GM21723 (cell line): ENCODE results near the gene SPRR3.

Source experiments
- ATAC-seq: cut with Tn5 transposase; IDR thresholded peaks from one replicate; pipeline ENCODE4 v1.9.1; 2021; ENCODE audit warnings: mild to moderate bottlenecking, moderate library complexity; ENCODE audit not compliant: unreplicated experiment

Gene SPRR3, protein sequence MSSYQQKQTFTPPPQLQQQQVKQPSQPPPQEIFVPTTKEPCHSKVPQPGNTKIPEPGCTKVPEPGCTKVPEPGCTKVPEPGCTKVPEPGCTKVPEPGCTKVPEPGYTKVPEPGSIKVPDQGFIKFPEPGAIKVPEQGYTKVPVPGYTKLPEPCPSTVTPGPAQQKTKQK

DNA sequence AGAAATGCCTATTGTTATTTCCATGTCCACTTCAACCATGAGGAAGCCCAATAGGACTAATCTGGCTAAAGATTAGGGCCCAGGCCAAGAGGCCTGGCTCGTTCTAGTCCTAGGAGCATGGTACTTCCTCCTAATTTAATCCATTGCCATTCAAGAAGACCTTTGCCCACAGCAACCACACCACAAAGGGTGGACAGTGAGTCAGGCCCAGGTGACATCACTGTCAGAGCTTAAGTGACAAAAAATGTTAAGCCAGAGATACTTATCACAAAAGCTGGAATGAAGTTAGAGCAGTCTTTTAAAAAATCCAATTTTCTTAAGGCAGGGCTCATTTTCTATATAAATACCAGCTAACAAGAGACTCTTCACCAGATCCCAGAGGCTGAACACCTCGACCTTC lies at the start of gene SPRR3:
TSS of gene SPRR3 (plus strand) at position 368 of the 400 bp plus-strand sequence. CDS start 1,272 bp downstream, outside the sequence.
- no peak for ATAC-seq

DNA sequence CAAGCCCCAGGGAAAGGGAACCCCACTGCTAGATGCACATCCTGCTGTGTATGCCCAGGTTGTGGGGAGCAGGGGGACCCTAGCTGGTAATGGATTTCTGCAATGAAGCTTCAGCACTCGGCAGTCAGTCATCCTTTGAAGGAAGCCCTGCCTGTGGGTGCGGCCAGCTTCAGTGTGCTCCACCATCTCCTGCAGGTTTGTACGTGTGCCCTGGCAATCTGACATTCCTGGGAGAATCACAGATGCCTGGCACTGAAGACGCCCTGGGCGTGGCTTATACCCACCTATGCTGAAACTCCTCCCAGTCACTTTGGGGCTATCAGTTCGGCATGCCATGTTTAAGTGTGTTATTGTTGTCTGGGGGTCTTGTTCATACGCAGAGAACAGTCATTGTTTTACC lies 47.8 kb upstream of the SPRR3 start:
- ATAC-seq, result no peak

DNA sequence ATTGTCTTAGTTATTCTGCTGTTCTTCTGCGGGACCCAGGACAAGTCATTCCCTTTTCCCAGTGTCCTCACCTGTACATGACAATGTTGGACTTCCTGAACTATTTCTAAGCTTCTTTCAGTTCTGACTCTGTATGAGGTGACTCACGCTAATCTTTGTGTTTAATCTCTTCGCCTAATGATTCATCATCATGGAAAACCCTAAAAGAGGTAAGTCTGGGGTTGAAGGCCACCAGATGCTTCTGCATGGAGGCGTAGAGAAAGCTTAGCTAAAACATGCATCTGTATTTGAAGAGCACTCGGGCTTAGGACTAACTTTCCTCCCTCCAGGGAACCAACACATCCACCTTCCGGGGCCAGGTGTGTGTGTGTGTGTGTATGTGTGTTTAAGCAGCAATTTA lies 47.1 kb upstream of the SPRR3 start:
- ATAC-seq, result no peak

DNA sequence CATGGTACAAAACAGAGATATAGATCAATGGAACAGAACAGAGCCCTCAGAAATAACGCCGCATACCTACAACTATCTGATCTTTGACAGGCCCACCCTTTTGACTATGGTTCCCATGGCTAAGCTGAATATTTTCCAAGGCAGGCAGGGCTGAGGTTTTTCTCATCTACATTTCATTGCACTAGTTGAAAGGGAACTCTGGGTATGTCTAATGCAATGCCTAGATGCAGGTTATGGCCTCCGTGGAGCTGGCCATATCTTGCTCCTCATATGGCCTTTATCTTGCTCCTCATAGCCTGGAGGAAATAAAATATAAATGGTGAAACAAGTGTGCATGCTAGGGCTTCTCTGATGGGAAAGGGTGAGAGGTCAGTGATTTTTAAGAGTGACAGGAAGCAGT lies 44.0 kb upstream of the SPRR3 start:
- no peak for ATAC-seq

DNA sequence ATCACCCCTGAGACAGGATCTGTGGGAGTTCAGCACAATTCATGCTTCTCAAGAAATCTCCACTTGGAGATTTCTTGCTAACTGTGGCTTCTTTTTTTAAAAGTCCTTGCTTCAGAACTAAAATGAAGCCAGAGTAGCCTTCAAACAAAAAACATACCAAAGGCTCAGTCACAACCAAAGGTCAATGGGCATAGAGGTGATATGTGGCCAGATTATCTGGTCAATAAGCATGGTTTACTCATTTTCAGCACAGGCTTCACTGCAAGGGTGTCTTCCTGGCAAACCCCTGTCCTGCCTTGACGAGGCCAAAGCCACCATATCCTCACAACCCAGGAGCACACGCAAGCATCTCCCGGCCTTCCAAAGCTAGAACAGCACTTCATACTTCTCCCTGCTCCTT lies 42.3 kb upstream of the SPRR3 start:
- no peak for ATAC-seq

DNA sequence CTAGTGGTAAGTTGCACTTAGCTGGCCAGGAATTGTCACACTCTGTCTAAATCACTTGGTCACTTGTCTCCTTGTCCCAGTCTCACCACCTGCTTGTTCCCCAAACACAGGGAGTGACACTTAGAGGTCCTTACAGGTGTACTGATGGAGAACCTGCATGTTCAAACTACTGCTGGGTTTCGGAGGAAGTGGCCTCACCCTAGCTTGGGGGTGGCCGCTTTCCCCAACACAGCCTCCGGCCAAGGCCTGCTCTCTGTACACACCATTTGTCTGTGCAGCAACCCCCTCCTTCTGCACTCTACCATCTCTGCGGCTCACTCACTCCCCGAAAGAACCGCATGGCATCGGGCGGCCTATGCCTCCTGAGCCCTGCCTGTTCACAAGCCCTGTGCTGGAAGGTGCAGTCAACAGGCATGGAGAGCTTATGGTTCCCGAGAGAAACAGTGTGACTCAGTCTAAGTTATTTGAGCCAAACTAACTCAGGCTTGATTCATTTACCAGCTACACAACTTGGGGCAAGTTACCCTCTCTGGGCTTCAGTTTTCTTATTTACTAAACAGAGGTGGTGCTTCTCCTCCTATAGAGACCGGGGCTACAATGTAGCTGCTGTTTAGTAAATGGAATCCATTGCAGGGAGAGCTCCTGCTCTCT lies 41.6 kb upstream of the SPRR3 start:
- no peak for ATAC-seq

DNA sequence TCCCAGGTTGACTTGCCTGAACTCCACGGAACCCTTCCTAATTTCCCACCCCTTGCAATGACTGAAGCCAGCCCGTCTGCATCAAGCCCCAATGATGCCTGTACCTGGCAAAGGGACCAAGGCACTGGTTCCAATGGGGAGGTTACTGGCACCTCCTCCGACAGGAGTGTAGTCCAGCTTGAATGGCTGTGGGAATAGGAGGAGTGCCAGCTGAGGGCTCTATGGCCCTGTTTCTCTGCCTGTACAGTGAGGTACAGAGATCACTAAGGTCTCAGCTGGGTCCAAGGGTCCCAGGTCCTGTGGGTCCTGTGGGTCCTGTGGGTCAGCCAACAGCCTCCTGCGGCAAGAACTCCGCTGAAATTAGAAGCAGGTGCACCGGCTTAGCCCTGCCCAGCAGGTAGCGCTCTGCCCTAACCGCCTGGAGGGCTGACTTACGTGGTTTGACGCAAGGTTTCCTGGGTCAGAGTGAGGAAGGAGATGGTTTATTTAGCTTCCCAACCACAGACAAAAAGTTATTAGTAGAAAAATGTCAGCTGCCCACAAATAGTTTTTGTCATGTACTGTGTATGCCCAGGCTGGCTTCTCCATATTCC lies 41.0 kb upstream of the SPRR3 start:
- no peak for ATAC-seq

DNA sequence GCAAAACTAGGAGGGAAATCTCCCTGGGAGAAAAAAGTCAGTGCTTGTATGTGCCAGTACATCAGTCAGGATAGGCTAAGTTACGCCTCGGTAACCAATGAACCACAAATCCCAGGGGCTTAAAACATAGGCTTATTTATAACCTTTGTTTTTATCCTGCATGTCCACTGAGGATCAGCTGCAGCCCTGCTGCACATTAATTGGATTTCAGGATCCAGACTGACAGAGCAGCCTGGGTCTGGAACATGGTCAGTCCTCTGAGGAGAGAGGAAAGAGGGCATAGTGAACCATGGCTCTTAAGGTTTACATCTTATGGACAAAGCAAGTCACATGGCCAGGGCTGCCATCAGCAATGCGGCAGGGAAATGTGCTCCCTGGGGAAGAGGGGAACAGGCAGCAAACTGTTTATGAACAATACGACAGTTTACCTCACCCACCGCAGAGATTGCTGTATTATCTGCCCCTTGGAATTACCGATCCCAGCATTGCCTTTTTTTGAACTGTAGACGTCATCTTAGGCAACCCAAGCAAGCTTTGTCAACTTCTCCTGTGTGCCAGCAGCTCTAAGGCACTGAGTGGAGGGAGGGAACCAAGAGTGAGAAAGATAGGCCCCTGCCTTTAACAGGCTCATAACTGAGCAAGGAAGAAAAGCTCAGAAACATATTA lies 40.2 kb upstream of the SPRR3 start:
- ATAC-seq, result no peak

DNA sequence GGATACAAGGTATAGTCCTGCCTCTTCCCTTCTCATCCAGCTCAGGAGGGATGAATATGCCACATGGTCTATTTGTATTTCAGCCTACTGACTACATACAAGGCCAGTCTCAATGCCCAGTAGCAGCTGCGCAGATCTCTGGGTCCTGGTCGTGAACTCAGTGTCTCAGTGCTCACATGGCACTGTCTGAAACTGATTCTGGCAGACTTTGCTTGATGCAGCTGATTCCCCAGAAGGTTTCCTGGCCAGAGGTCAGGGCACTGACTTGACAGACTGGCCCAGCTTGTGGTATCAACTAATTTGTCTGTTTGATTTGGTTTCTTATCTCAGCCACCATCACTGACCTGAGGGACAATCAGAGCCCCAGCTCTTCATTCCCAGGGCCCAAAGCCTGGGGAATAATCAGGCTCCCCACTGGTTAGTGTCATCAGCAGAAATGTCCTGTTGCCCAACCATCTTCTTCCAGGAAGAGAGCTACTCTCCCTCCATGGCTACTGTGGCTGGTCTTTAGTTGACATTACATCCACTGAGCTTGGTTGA lies 38.6 kb upstream of the SPRR3 start:
- ATAC-seq, result no peak

DNA sequence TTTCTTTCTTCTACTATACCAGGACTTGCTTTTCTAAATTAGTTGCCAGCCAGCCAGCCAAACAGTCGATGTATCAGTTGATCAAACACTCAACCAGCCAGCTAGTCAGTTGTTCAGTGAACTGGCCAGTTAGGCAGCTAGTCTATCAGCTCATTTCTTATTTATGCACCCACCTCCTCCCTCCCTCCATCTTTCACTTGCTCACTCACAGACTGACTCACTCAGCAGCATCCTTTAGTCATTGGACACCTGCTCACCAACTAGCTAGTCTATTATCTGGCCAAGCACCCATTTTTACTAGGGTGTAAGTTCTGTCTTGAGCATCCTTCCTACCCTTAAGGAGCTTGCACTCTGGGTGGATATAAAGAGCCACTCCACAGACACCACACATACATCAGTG lies 37.0 kb upstream of the SPRR3 start:
- no peak for ATAC-seq

DNA sequence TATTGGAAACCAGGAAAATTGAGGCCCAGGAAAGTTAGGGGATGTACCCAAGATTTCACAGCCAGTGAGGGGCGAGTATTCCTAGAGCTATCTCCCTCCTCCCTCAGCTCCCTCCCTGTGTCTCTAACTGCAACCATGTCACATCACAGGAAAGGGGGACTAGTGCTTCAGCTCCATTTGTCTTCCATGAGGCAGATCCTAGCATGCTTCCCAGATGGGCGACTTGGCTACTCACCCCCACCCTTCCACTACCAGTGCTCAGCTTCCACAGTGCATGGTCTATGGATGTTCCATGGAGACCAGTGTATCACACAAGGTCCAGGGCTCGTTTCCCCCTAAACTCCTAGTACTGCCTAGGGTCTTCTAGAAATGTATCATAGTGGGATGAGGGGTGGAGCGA lies 35.7 kb upstream of the SPRR3 start:
- ATAC-seq, result no peak

DNA sequence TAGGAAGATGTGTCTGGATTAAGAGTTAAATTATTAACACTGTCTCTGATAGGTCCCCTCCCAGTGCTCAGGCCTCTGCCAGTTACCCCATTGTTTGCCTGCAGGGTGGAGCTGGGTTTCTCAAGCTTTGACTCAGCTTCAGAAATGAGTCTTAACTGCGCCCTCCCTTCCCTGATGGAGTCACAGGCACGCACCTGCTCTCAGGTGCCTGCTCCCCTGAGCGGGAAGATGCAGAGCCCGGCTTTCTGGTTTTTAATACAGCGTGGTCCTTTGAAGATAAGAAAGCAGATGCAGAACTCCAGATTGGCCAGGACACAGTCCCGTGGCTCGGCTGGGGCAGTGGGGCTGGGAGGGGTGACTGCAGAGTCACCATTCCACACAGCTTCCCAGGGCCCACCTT lies 34.3 kb upstream of the SPRR3 start:
- ATAC-seq, result no peak

DNA sequence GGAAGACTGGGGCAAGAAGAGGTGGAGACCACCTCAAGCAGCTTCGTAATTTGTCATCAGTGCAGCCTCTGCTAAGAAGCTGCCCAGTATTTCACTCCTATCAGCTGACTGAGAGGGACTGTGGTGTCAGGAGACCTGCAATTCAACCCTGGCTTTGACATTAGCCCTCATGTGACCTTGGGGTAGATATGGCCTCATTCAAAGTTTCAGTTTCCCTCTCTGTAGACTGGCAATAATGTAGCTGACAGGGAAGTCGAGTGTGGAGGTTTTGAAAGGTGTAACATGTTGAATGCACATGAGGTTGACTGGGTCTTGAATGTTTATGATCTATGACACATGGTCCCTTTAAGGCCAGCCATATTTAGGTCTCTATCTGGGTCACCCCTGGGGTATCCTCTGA lies 33.3 kb upstream of the SPRR3 start:
- peak; percentile 91 for ATAC-seq

DNA sequence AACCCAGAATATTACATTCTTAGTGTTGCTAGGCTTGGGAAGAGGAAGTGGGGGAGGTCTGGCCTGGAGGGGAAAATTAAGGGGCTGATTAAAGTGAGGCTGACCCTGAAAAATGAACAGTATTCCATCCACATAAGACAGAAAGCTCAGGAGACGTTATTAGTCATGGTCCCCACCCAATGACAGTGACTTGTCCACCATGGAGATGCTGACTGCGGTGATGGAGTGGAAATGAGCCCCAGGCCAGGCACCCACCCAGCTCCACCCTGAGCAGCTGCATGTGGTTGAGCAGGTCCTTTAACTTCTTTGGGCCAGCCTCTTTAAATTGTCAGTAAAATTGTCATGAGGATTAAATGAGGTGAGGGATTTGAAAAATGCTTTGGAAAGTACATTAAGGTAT lies 32.5 kb upstream of the SPRR3 start:
- ATAC-seq, result no peak

DNA sequence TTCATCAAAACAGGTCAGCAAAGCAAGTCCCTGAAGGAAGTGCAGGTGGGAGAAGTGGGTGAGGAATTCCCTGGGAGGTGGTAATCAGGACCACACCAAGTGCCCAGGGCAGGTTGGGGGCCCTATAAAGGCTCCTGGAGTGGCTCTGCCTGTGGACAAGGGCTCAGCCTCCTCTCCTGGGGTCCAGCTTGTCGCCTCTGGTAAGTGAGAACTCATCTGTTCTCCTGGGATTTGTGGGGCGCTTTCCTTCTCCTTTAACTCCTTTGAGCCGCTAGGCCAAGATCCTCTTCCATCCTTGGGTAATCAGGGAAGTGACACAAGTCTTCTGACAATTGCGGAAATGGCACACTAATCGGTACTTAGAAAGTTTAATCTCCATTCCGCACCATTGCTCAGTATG lies 31.1 kb upstream of the SPRR3 start, which contains the start of gene SPRR4:
TSS of gene SPRR4 (plus strand) at position 154 of the 400 bp plus-strand sequence. CDS start 1,243 bp downstream, outside the sequence.
- ATAC-seq, result no peak

DNA sequence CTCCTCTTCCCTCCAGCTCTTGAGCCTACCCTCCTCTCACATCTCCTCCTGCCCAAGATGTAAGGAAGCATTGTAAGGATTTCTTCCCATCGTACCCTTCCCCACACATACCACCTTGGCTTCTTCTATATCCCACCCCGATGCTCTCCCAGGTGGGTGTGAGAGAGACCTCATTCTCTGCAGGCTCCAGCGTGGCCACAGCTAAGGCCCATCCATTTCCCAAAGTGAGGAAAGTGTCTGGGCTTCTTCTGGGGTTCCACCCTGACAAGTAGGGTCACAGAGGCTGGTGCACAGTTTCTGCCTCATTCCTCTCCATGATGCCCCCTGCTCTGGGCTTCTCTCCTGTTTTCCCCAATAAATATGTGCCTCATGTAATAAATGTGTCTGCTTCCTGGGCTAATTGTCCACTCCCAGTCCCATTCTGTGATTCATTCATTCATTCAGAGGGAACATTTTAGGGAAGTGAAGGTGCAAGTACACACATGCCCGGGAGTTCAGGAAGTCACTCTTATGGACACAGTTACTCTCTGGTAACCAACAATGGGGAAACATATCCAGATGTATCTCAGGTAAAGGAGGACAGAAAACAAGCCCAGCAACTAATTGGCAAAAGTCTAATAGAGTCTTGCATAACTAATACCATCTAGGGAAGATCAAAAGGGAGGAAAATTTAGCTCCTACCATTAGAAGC lies 29.2 kb upstream of the SPRR3 start:
- ATAC-seq, result no peak

DNA sequence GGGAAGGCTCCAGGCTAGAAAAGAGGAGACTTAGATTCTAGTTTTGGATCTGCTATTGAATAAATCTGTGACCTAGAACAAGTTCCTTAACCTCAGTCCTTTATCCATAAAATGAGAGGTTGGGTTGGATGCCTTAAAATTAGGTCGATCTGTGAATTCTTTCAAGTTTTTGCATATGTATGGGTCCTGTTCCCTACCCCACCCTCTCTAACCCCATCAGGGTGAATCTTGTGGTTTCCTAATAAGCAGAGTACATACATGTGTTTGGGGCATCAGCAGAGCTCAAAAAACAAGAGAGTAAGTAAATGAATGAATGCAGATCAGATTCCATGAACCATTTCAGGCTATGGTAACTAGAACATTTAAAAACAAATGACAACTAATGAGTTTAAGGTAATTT lies 24.9 kb upstream of the SPRR3 start:
- no peak for ATAC-seq

DNA sequence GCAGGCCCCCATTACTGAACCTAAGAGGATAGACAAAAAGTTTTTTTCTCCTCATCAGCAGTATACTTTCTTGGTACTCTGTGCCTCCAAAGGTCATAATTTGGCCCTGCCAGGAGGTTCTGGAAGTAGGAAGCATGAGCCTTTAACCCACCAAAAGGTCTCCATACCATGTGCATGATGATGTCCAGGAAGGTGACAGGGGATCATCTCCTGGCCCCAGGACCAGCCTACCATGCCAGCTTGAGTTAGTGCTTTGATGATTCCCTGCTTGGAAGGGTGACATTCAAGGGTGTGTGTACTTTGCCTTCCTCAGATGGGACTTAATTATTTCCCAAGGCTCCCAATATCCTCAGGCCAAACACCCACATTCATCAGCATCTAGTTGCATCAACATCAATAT lies 23.9 kb upstream of the SPRR3 start:
- no peak for ATAC-seq

DNA sequence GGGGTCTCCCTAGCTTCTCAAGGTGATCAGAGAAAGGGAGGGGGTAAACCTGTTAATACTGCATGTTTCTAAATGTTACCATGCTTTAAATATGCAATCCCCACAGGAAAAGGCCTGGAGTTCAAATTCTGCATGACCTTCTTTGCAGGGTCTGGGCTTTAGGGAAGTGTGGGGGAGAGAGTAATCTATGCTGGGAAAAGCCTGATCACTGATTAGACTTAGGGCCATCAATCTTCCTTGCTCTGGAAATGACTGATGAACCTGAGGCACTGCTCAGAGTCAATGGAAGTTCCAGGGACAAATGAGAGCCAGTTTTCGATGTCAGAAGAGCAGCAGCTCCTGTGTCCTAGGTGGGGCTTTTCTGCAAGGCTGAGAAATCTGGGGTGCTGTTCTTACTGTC lies 20.9 kb upstream of the SPRR3 start:
- no peak for ATAC-seq

DNA sequence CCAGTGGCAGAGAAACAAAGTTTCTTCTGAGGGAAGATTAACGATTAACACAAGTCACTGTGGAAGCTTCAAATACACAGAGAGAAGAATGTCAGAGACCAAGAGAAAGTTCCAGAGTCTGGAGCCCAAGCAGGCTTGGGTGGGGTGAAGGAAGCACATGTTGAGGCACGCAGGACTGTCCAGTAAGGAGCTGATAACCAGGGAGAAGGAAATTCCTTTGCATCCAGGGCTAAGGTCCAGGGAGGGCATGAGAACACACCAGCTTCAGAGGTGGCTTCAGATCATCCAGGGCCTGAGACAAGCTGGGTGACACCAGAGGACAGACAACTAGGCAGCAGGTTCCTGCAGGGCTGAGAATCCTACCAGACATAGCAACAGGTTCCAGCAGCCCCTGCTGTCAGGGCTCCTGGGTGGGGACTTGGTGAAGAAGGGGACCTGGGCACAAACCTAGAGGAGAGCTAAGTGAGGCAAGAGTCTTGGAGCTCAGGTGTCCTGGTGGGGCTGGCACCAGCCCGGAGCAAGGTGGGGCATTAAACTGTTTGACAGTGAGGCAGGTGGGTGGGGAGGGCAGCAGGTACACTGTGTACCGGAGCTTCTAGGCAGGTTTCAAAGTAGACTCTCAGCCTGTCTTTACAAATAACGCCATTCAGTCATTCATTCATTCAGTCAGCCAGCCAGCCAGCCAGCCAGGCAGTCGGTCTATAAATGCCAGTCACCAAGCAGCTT lies 20.2 kb upstream of the SPRR3 start:
- no peak for ATAC-seq

DNA sequence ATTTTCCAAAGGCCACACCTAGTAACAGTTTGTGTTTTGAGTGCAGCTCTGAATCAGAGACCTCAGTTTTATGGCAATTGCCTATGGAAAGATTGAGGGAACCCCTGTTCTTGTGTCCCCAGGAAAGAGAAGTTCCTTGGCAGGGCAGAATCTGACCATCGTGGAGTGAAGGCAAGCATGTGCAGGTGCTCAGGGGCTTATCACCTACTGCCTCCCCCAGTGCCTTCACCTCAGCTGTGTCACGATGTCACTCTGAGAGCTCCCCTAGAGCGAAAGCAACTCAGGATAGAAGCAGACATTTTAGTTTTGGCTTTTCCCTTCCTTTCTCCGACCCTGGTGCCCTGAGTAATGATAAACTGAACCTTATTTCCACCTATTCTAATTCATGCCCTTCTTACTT lies 19.5 kb upstream of the SPRR3 start:
- ATAC-seq, result no peak
